Osteoblast (primary cell): ENCODE measurements around the gene GATA5. TPM values are rescaled to one million over a fixed set of nuclear protein-coding genes. Genes with fewer than 3 reads are reported as not detected.

Experiments
- DNase-seq: peaks from one replicate; pipeline ENCODE4 v3.0.0; 2011; ENCODE audit warnings: low spot score, mixed read lengths; ENCODE audit not compliant: insufficient read length; ENCODE audit errors: missing footprints
- H2AFZ ChIP-seq: 2 replicates; pipeline ENCODE4 v1.6.0; 2011; ENCODE audit warnings: mild to moderate bottlenecking, low read length
- H3K27ac ChIP-seq: 2 replicates; pipeline ENCODE4 v1.5.1; 2011; ENCODE audit warnings: mild to moderate bottlenecking, low read depth, low read length, moderate library complexity
- H3K27me3 ChIP-seq: 2 replicates; pipeline ENCODE4 v1.6.0; 2012; ENCODE audit warnings: mild to moderate bottlenecking, control low read depth, inconsistent platforms, low read length, moderate library complexity; ENCODE audit not compliant: insufficient read depth
- H3K36me3 ChIP-seq: 2 replicates; pipeline ENCODE4 v1.5.1; 2011; ENCODE audit warnings: mild to moderate bottlenecking, low read length, control low read depth, moderate library complexity; ENCODE audit not compliant: insufficient read depth
- H3K4me1 ChIP-seq: 2 replicates; pipeline ENCODE4 v1.5.1; 2011; ENCODE audit warnings: mild to moderate bottlenecking, low read length, control low read depth, moderate library complexity; ENCODE audit not compliant: insufficient read depth
- H3K4me2 ChIP-seq: 2 replicates; pipeline ENCODE4 v1.6.0; 2011; ENCODE audit warnings: mild to moderate bottlenecking, low read length; ENCODE audit not compliant: insufficient read depth
- H3K4me3 ChIP-seq: fragments of 200-600 bp; sonication (generic); 3 replicates; pipeline ENCODE4 v1.5.1; 2012; ENCODE audit warnings: mild to moderate bottlenecking, low read length, inconsistent platforms; ENCODE audit not compliant: insufficient read depth
- H3K79me2 ChIP-seq: 2 replicates; pipeline ENCODE4 v1.6.0; 2012; ENCODE audit warnings: mild to moderate bottlenecking, low read length, control low read depth, inconsistent platforms; ENCODE audit not compliant: insufficient read depth
- H3K9me3 ChIP-seq: 2 replicates; pipeline ENCODE4 v1.5.1; 2011; ENCODE audit warnings: low read depth, low read length, control low read depth
- H4K20me1 ChIP-seq: 2 replicates; pipeline ENCODE4 v1.6.0; 2012; ENCODE audit warnings: mild to moderate bottlenecking, low read length, control low read depth; ENCODE audit not compliant: insufficient read depth
- CTCF ChIP-seq: IDR thresholded peaks from 2 replicates; pipeline ENCODE4 v1.5.1; 2011; ENCODE audit warnings: mild to moderate bottlenecking, low read depth, low read length, moderate library complexity; ENCODE audit errors: extremely low read depth
- total RNA-seq: library from RNA; depleted of rRNA; stranded (reverse); fragments of >200 nt; gene quantifications from 2 replicates; pipeline ENCODE4 v1.2.3, GENCODE V29; 2012

Gene GATA5
- total RNA-seq, 1 donor: not detected

GRCh38 chr20:62506087-62506486 lies 30.3 kb upstream of the GATA5 start:
- H3K27ac ChIP-seq: no peak overlapping the region
- no peak for DNase-seq
- H3K4me1 ChIP-seq: no peaks in the 10 kb centered on the region
- H3K4me3 ChIP-seq: no peak overlapping the region
- H4K20me1 ChIP-seq: no peaks in the 10 kb centered on the region
- TF ChIP-seq CTCF: no peak
- H3K27me3 ChIP-seq: no peaks in the 10 kb centered on the region
- no peak overlapping the region for H3K4me2 ChIP-seq
- H3K36me3 ChIP-seq: no peaks in the 10 kb centered on the region
- H2AFZ ChIP-seq: no peak overlapping the region
- no peaks in the 10 kb centered on the region for H3K79me2 ChIP-seq
- H3K9me3 ChIP-seq: no peaks in the 10 kb centered on the region

- Histone ChIP-seq H3K4me3 (no peak overlapping the region), H3K4me1 (no peaks in the 10 kb centered on the region), H3K9me3 (no peaks in the 10 kb centered on the region), H3K79me2 (no peaks in the 10 kb centered on the region), H4K20me1 (no peaks in the 10 kb centered on the region), H3K27me3 (no peaks in the 10 kb centered on the region), H3K27ac (no peak overlapping the region), H3K4me2 (no peak overlapping the region), H3K36me3 (no peaks in the 10 kb centered on the region), H2AFZ (no peak overlapping the region)
- DNase-seq: no peak
- no peak for TF ChIP-seq CTCF
Measured at GRCh38 chr20:62505337-62506045, 29.7 kb upstream of the GATA5 start.

- no peak overlapping the region for H3K4me3 ChIP-seq
- no peaks in the 10 kb centered on the region for H3K27me3 ChIP-seq
- H3K36me3 ChIP-seq: no peaks in the 10 kb centered on the region
- no peaks in the 10 kb centered on the region for H3K9me3 ChIP-seq
- H3K27ac ChIP-seq: no peak overlapping the region
- DNase-seq: no peak
- no peak for TF ChIP-seq CTCF
- no peak overlapping the region for H3K4me2 ChIP-seq
- H3K79me2 ChIP-seq: no peaks in the 10 kb centered on the region
- no peaks in the 10 kb centered on the region for H4K20me1 ChIP-seq
- no peak overlapping the region for H2AFZ ChIP-seq
- H3K4me1 ChIP-seq: no peaks in the 10 kb centered on the region
Measured at GRCh38 chr20:62504323-62504722, 28.5 kb upstream of the GATA5 start.

GRCh38 chr20:62503401-62504178 lies 27.8 kb upstream of the GATA5 start:
- DNase-seq: no peak
- H3K36me3 ChIP-seq: no peaks in the 10 kb centered on the region
- H3K4me2 ChIP-seq: no peak overlapping the region
- H3K79me2 ChIP-seq: no peaks in the 10 kb centered on the region
- no peak overlapping the region for H3K27ac ChIP-seq
- TF ChIP-seq CTCF: no peak
- no peaks in the 10 kb centered on the region for H4K20me1 ChIP-seq
- no peak overlapping the region for H2AFZ ChIP-seq
- H3K27me3 ChIP-seq: no peaks in the 10 kb centered on the region
- H3K4me3 ChIP-seq: no peak overlapping the region
- H3K4me1 ChIP-seq: no peaks in the 10 kb centered on the region
- no peaks in the 10 kb centered on the region for H3K9me3 ChIP-seq
